Neural cell (in vitro differentiated cells): ENCODE results near the gene ISG20L2. TPM values are rescaled to one million over a fixed set of nuclear protein-coding genes. Genes with fewer than 3 reads are reported as not detected.

Experiments
- H2AFZ ChIP-seq: fragments of 200-600, 300-800 bp; sonication (generic), shearing (Covaris generic); 2 replicates; pipeline ENCODE4 v1.6.0; 2014; ENCODE audit warnings: low read depth, mild to moderate bottlenecking, antibody characterized with exemption, low read length, moderate library complexity
- H3F3A ChIP-seq: fragments of 200-600 bp; shearing (Covaris generic); 2 replicates; pipeline ENCODE4 v1.6.1; 2016; ENCODE audit warnings: mild to moderate bottlenecking, moderate library complexity, mixed read lengths, antibody characterized with exemption, low read length; ENCODE audit not compliant: insufficient read depth, poor library complexity, severe bottlenecking
- H3K27ac ChIP-seq: fragments of 200-600, 300-800 bp; sonication (generic), shearing (Covaris generic); 2 replicates; pipeline ENCODE4 v1.5.1; 2014; ENCODE audit warnings: mild to moderate bottlenecking, low read length, moderate library complexity
- H3K27me3 ChIP-seq: fragments of 300-800, 200-600 bp; sonication (generic), shearing (Covaris generic); 2 replicates; pipeline ENCODE4 v1.6.0; 2014; ENCODE audit warnings: mild to moderate bottlenecking, low read depth, low read length, moderate library complexity; ENCODE audit not compliant: insufficient read depth
- H3K36me3 ChIP-seq: fragments of 300-800, 200-600 bp; sonication (generic), shearing (Covaris generic); 2 replicates; pipeline ENCODE4 v1.5.1; 2014; ENCODE audit warnings: mild to moderate bottlenecking, antibody characterized with exemption, low read length, moderate library complexity; ENCODE audit not compliant: insufficient read depth
- H3K4me2 ChIP-seq: fragments of 300-800, 200-600 bp; sonication (generic), shearing (Covaris generic); 2 replicates; pipeline ENCODE4 v1.6.0; 2014; ENCODE audit warnings: mild to moderate bottlenecking, low read length
- H3K4me3 ChIP-seq: fragments of 300-800, 200-600 bp; sonication (generic), shearing (Covaris generic); 2 replicates; pipeline ENCODE4 v1.5.1; 2014; ENCODE audit warnings: mild to moderate bottlenecking, low read length, moderate library complexity
- H3K79me2 ChIP-seq: fragments of 200-600 bp; shearing (Covaris generic); replicated peaks from 2 replicates; pipeline ENCODE4 v1.6.0; 2014; ENCODE audit warnings: mild to moderate bottlenecking, low read length, moderate library complexity; ENCODE audit not compliant: insufficient read depth
- H3K9ac ChIP-seq: fragments of 300-800, 200-600 bp; sonication (generic), shearing (Covaris generic); 2 replicates; pipeline ENCODE4 v1.6.1; 2016; ENCODE audit warnings: mild to moderate bottlenecking, low read length, mixed read lengths
- H3K9me2 ChIP-seq: fragments of 200-600 bp; shearing (Covaris generic); 2 replicates; pipeline ENCODE4 v1.6.1; 2016; ENCODE audit warnings: mild to moderate bottlenecking, low read length, mixed read lengths; ENCODE audit not compliant: insufficient read depth
- H3K9me3 ChIP-seq: fragments of 200-600, 300-800 bp; sonication (generic), shearing (Covaris generic); 2 replicates; pipeline ENCODE4 v1.6.1; 2016; ENCODE audit warnings: mild to moderate bottlenecking, mixed run types, low read length, moderate library complexity, mixed read lengths
- H4K20me1 ChIP-seq: fragments of 200-600 bp; shearing (Covaris generic); 2 replicates; pipeline ENCODE4 v1.6.1; 2016; ENCODE audit warnings: mild to moderate bottlenecking, mixed run types; ENCODE audit not compliant: insufficient read depth
- EP300 ChIP-seq: fragments of 450-650 bp; conservative IDR thresholded peaks from 2 replicates; pipeline ENCODE4 v1.6.1; 2014; ENCODE audit warnings: antibody characterized with exemption, mild to moderate bottlenecking, moderate library complexity; ENCODE audit not compliant: poor library complexity, severe bottlenecking
- EZH2 ChIP-seq: fragments of 200-600, 300-800 bp; shearing (Covaris generic), sonication (generic); IDR thresholded peaks from 2 replicates; pipeline ENCODE4 v1.6.1; 2014; ENCODE audit warnings: antibody characterized with exemption, low read length, borderline replicate concordance, mild to moderate bottlenecking; ENCODE audit not compliant: insufficient read depth, poor library complexity, severe bottlenecking
- MXI1 ChIP-seq: fragments of 450-650 bp; conservative IDR thresholded peaks from 2 replicates; pipeline ENCODE4 v1.6.1; 2014; ENCODE audit warnings: antibody characterized with exemption, mild to moderate bottlenecking; ENCODE audit not compliant: poor library complexity, severe bottlenecking
- POLR2AphosphoS5 ChIP-seq: IDR thresholded peaks from 2 replicates; pipeline ENCODE4 v1.6.1; 2012
- RAD21 ChIP-seq: fragments of 450-650 bp; conservative IDR thresholded peaks from 2 replicates; pipeline ENCODE4 v1.6.1; 2014; ENCODE audit warnings: antibody characterized with exemption, mild to moderate bottlenecking, moderate library complexity
- SMC3 ChIP-seq: fragments of 450-650 bp; conservative IDR thresholded peaks from 2 replicates; pipeline ENCODE4 v1.6.1; 2014; ENCODE audit warnings: antibody characterized with exemption, mild to moderate bottlenecking, moderate library complexity; ENCODE audit not compliant: poor library complexity
- TAF1 ChIP-seq: IDR thresholded peaks from 2 replicates; pipeline ENCODE4 v1.6.1; 2012; ENCODE audit warnings: low read depth
- polyA plus RNA-seq: library from polyadenylated mRNA; depleted of rRNA; stranded (reverse); fragments of >200 nt; gene quantifications from 2 replicates; pipeline ENCODE4 v1.2.3, GENCODE V29; 2014
- TF ChIP-seq, protein P1 (sequence below): fragments of 450-650 bp; IDR thresholded peaks from 2 replicates; pipeline ENCODE4 v1.5.1; 2014; ENCODE audit warnings: antibody characterized with exemption, mild to moderate bottlenecking, moderate library complexity; ENCODE audit not compliant: poor library complexity, severe bottlenecking
- TF ChIP-seq, protein P2 (sequence below): IDR thresholded peaks from 2 replicates; pipeline ENCODE4 v1.6.1; 2012; ENCODE audit warnings: borderline replicate concordance

The ISG20L2 gene
- polyA plus RNA-seq, 1 donor from 2014 or later: 8.5 TPM

DNA sequence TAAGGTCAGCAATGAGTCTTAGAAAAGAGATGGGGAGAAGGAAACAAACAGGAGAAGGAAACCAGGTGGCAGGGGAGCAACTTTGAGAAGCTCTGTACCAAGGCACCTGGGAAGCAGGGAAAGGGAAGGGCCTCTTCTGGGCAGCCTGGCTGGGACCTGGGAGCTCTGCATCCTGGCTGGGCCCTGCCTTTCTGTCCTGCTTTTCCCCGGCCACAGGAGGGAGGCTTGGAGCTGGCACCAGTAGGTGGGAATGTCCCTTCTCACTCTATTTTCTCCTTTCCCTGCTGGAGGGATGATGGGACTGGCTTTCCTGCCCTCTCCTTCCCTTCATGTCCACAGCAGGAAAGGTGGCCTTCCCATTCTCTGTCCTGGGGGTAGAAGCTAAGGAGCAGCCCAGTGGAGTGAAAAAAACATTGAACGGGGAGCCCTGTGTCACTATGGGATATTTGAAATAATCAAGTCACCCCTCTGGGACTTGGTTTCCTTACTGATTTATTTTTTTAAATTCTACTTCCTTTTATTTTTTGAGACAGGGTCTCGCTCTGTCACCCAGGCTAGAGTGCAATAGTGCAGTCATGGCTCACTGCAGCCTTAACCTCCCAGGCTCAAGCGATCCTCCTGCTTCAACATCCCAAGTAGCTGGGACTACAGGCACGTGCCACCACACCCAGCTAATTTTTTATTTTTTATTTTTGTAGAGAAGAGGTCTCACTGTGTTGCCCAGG lies 46.2 kb downstream of the ISG20L2 start:
- Histone ChIP-seq H3K9me2 (no peaks in the 10 kb centered on the region), H4K20me1 (no peaks in the 10 kb centered on the region), H3K27me3 (no peaks in the 10 kb centered on the region), H3K4me3 (no peak overlapping the region), H3K9ac (no peak overlapping the region), H3K9me3 (no peaks in the 10 kb centered on the region), H3K36me3 (no peaks in the 10 kb centered on the region), H3K4me2 (no peak overlapping the region), H3F3A (no peaks in the 10 kb centered on the region), H3K27ac (no peak overlapping the region), H3K79me2 (peaks cover 7% of the 10 kb centered on the region), H2AFZ (no peak overlapping the region)
- TF ChIP-seq RAD21 (no peak), EZH2 (no peak), SMC3 (no peak), MXI1 (no peak), EP300 (no peak)
- TF ChIP-seq, protein P1, sequence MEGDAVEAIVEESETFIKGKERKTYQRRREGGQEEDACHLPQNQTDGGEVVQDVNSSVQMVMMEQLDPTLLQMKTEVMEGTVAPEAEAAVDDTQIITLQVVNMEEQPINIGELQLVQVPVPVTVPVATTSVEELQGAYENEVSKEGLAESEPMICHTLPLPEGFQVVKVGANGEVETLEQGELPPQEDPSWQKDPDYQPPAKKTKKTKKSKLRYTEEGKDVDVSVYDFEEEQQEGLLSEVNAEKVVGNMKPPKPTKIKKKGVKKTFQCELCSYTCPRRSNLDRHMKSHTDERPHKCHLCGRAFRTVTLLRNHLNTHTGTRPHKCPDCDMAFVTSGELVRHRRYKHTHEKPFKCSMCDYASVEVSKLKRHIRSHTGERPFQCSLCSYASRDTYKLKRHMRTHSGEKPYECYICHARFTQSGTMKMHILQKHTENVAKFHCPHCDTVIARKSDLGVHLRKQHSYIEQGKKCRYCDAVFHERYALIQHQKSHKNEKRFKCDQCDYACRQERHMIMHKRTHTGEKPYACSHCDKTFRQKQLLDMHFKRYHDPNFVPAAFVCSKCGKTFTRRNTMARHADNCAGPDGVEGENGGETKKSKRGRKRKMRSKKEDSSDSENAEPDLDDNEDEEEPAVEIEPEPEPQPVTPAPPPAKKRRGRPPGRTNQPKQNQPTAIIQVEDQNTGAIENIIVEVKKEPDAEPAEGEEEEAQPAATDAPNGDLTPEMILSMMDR: no peak
- TF ChIP-seq, protein P2, sequence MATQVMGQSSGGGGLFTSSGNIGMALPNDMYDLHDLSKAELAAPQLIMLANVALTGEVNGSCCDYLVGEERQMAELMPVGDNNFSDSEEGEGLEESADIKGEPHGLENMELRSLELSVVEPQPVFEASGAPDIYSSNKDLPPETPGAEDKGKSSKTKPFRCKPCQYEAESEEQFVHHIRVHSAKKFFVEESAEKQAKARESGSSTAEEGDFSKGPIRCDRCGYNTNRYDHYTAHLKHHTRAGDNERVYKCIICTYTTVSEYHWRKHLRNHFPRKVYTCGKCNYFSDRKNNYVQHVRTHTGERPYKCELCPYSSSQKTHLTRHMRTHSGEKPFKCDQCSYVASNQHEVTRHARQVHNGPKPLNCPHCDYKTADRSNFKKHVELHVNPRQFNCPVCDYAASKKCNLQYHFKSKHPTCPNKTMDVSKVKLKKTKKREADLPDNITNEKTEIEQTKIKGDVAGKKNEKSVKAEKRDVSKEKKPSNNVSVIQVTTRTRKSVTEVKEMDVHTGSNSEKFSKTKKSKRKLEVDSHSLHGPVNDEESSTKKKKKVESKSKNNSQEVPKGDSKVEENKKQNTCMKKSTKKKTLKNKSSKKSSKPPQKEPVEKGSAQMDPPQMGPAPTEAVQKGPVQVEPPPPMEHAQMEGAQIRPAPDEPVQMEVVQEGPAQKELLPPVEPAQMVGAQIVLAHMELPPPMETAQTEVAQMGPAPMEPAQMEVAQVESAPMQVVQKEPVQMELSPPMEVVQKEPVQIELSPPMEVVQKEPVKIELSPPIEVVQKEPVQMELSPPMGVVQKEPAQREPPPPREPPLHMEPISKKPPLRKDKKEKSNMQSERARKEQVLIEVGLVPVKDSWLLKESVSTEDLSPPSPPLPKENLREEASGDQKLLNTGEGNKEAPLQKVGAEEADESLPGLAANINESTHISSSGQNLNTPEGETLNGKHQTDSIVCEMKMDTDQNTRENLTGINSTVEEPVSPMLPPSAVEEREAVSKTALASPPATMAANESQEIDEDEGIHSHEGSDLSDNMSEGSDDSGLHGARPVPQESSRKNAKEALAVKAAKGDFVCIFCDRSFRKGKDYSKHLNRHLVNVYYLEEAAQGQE: no peak

DNA sequence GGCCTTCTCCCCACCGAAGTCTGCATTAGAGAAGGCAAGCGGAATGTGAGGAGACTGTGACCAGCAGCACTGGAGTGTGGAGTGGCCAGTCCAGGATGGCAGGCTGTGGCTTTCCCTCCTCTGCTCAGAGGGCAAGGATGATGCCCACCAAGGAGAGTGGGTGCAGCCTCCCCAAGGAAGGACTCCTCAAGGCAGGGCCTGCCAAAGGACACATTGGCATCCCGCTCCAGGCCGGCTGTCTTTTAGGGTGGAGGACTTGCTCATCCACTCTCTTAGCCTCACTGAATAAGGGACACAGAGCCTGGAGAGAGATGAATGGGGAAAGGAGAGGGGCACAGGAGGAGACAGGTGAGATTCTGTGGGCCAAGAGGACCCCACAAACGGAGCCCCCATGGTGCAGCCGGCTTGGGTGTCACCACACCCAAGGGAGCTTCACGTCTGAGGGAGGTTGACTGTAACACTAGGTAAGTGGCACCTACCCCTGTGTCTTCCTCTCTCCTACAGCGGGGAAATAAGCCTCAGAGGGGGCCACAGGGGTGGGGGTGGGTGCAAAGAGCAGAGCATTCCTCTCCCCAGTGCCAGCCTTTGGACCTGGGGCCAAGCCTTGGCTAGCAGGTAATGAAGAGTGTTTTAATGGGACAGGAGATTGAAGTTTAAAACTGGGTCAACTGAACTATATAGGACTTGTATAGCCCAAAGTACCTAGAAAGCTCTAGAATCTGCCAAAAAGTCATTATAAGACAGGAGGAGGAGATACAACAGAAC lies 47.2 kb downstream of the ISG20L2 start:
- Histone ChIP-seq H3K4me2 (no peak overlapping the region), H3K4me3 (no peak overlapping the region), H3K9ac (no peak overlapping the region), H3K27me3 (peaks cover 4% of the 10 kb centered on the region), H4K20me1 (no peaks in the 10 kb centered on the region), H3F3A (no peaks in the 10 kb centered on the region), H3K9me3 (no peaks in the 10 kb centered on the region), H3K79me2 (peaks cover 15% of the 10 kb centered on the region), H3K9me2 (no peaks in the 10 kb centered on the region), H3K27ac (no peak overlapping the region), H3K36me3 (no peaks in the 10 kb centered on the region), H2AFZ (no peak overlapping the region)
- TF ChIP-seq SMC3 (no peak), POLR2AphosphoS5 (no peak), TAF1 (no peak), RAD21 (no peak), MXI1 (no peak), EZH2 (no peak), EP300 (no peak)
- TF ChIP-seq, protein P1: no peak
- TF ChIP-seq, protein P2: no peak
